Measurements from ENCODE around the gene SETD7. TPM values are rescaled to one million over a fixed set of nuclear protein-coding genes. Genes with fewer than 3 reads are reported as not detected.

The SETD7 gene
- total and polyA plus RNA-seq, 2 of the 8 experiments (the other 6 are each of a cell fraction or from before 2014, with no cell fraction given): 1.5 to 4.6 TPM

GRCh38 chr4:139562067-139562684 lies 6.2 kb upstream of the SETD7 start:
- no peak overlapping the region for H3K4ac ChIP-seq (replicated peaks; ENCODE audit: insufficient read length, low read depth, low read length)
- H2BK120ac ChIP-seq (replicated peaks; ENCODE audit: low read depth, low read length): no peak overlapping the region
- no peak overlapping the region for H2BK5ac ChIP-seq (ENCODE audit: low read depth, low read length)
- H3K27me3 ChIP-seq (replicated peaks in 1 of 4; ENCODE audit: control insufficient read depth in 3 of 4, extremely low read depth in 1 of 4, insufficient read depth in 3 of 4, low read length in 3 of 4): peaks cover 15 to 29% (median 25%) of the 10 kb centered on the region in 4 experiments
- no peak overlapping the region for H3K14ac ChIP-seq (ENCODE audit: insufficient read length)
- no peak overlapping the region for H3K9ac ChIP-seq (replicated peaks in 1 of 4; ENCODE audit: extremely low read depth in 1 of 4, low read depth in 3 of 4, low read length in 3 of 4)
- H3K4me3 ChIP-seq (ENCODE audit: extremely low read depth in 1 of 4, insufficient read depth in 2 of 4, low read depth in 3 of 4, low read length in 4 of 4): no peak overlapping the region
- TF ChIP-seq E2F6 (IDR thresholded peaks at IDR 0.05) (no peak), RAD21 (IDR thresholded peaks at IDR 0.05 in 1 of 2, conservative IDR thresholded peaks at IDR 0.05 in 1 of 2; ENCODE audit: low read depth in 2 of 2, low read length in 2 of 2) (0 out of 4 replicates have a peak, but pooled peaks of 1 of the 2 experiments have one; percentile 14)
- FAIRE-seq (no peak), DNase-seq (ENCODE audit: low read depth in 1 of 2, low spot score in 2 of 2) (no peak)
- H2BK12ac ChIP-seq (ENCODE audit: low read depth, low read length): no peak overlapping the region
- H2BK15ac ChIP-seq (ENCODE audit: low read length): no peak overlapping the region
- H3K18ac ChIP-seq (ENCODE audit: extremely low read depth, low read length): no peak overlapping the region
- 94% methylated on average over 3 of the region's 3 CpGs; no CpG with 5 or more reads in 1 of the 2 experiments for WGBS, 2 experiments (ENCODE audit: extremely low coverage in 1 of 2, insufficient coverage in 1 of 2, insufficient read length in 1 of 2, insufficient replicate concordance in 2 of 2, low coverage in 1 of 2, low lambda C conversion rate in 2 of 2, missing lambda C conversion rate in 1 of 2)
- H3K79me1 ChIP-seq (ENCODE audit: low read depth, low read length): no peaks in the 10 kb centered on the region
- no peak overlapping the region for H3K27ac ChIP-seq (ENCODE audit: low read depth, low read length)
- H3K4me2 ChIP-seq (ENCODE audit: insufficient read depth in 1 of 2, low read depth in 2 of 2, low read length in 2 of 2): no peak overlapping the region
- no peaks in the 10 kb centered on the region for H3K36me3 ChIP-seq (ENCODE audit: control insufficient read depth in 2 of 4, insufficient read depth in 4 of 4, low read length in 3 of 4)
- H4K20me1 ChIP-seq (replicated peaks in 1 of 2; ENCODE audit: control insufficient read depth in 1 of 2, insufficient read depth in 2 of 2, low read length in 2 of 2): no peaks in the 10 kb centered on the region
- H2BK20ac ChIP-seq (ENCODE audit: low read length): no peak overlapping the region
- H3K23ac ChIP-seq (ENCODE audit: insufficient read length): no peak overlapping the region
- ChIA-PET POLR2A (ENCODE audit: partially characterized antibody) (no interaction called here), CTCF (ENCODE audit: partially characterized antibody) (interaction anchor here (0.7 kb wide), 1 partner anchor 28 kb away, joined by 3 read pairs; no protein-coding TSS in a partner anchor)
- no peak overlapping the region for H2AK5ac ChIP-seq (ENCODE audit: low read depth, low read length)
- H4K5ac ChIP-seq (ENCODE audit: insufficient read length, low read depth, low read length): no peak overlapping the region
- H3K23me2 ChIP-seq (ENCODE audit: low read depth, low read length): no peaks in the 10 kb centered on the region; the same call in 1 of the 2 replicates
- peaks cover 0 to 9% (median 1%) of the 10 kb centered on the region in 4 experiments; a peak in 5 of 7 replicates for H3K4me1 ChIP-seq (replicated peaks in 1 of 4; ENCODE audit: control insufficient read depth in 3 of 4, insufficient read depth in 4 of 4, low read length in 3 of 4)
- no peaks in the 10 kb centered on the region for H3K79me2 ChIP-seq (ENCODE audit: control insufficient read depth in 1 of 2, insufficient read depth in 2 of 2, low read length in 2 of 2)
- no peak overlapping the region for H4K8ac ChIP-seq (ENCODE audit: extremely low read depth, insufficient read depth, low read length)
- H4K91ac ChIP-seq (replicated peaks; ENCODE audit: insufficient read length, low read length): no peak overlapping the region
- H2AFZ ChIP-seq (ENCODE audit: low read length): no peak overlapping the region
- H3K56ac ChIP-seq (replicated peaks; ENCODE audit: insufficient read length, low read depth, low read length): no peak overlapping the region
- H3K9me3 ChIP-seq (ENCODE audit: insufficient read depth in 2 of 2, low read depth in 1 of 2, low read length in 1 of 2): no peaks in the 10 kb centered on the region

Measured in H1 (cell line).